A549 (cell line): ENCODE results near the gene SLC12A7. TPM values are rescaled to one million over a fixed set of nuclear protein-coding genes. Genes with fewer than 3 reads are reported as not detected.

Source experiments
- ATAC-seq, 2 experiments: fragments of 200-7000 bp in 1 of 2; fragments of >200 bp in 1 of 2; cut with Nextera tagmentation in 1 of 2; cut with Tn5 transposase in 1 of 2; 3 replicates each; pipeline versions ENCODE4 v1.8.0 to v1.9.1; 2018 to 2020; ENCODE audit warnings: mild to moderate bottlenecking in 1 of 2, moderate library complexity in 1 of 2
- CTCF ChIA-PET: fragments of 300-600 bp; sonication (Branson Sonifier 250); formaldehyde crosslinking; extraction: SDS; loops from one replicate; lab custom pipeline; 2021; ENCODE audit warnings: antibody characterized with exemption, inconsistent platforms; lab: Yijun Ruan, JAX
- POLR2A ChIA-PET: fragments of 350-600 bp; formaldehyde crosslinking; extraction: SDS; loops from one replicate; lab custom pipeline; 2021; ENCODE audit warnings: antibody characterized with exemption, inconsistent platforms; lab: Yijun Ruan, JAX
- DNase-seq, 2 experiments: peaks; one replicate each; pipeline versions ENCODE4 v3.0.0 to v3.0.0-alpha.2; 2011 to 2016; ENCODE audit warnings: low read depth in 1 of 2, low spot score in 1 of 2
- FAIRE-seq: peaks from 2 replicates; lab custom pipeline; 2011; peaks lifted over from hg19 to GRCh38; lab: Jason Lieb, UNC
- H3K27ac ChIP-seq, 2 experiments: fragments of >200 bp; sonication (Bioruptor Twin); formaldehyde crosslinking; 3 replicates each; pipeline ENCODE4 v1.5.1; 2016 to 2017
- H3K4me1 ChIP-seq: fragments of >200 bp; sonication (Bioruptor Twin); formaldehyde crosslinking; 3 replicates; pipeline ENCODE4 v1.6.1; 2016
- H3K4me2 ChIP-seq: fragments of >200 bp; sonication (Bioruptor Twin); formaldehyde crosslinking; 3 replicates; pipeline ENCODE4 v1.6.1; 2016
- H3K4me3 ChIP-seq: fragments of >200 bp; sonication (Bioruptor Twin); formaldehyde crosslinking; 3 replicates; pipeline ENCODE4 v1.5.1; 2016
- H3K9me3 ChIP-seq: fragments of >200 bp; sonication (Bioruptor Twin); formaldehyde crosslinking; 3 replicates; pipeline ENCODE4 v1.6.1; 2016
- CHD4 ChIP-seq: fragments of 200-600 bp; sonication (generic); IDR thresholded peaks from 2 replicates; pipeline ENCODE4 v1.6.1; 2016; ENCODE audit warnings: antibody characterized with exemption, mild to moderate bottlenecking, borderline replicate concordance
- CTCF ChIP-seq: fragments of >200 bp; sonication (Bioruptor Twin); formaldehyde crosslinking; IDR thresholded peaks from 3 replicates; pipeline ENCODE4 v1.5.1; 2016
- EP300 ChIP-seq, 2 experiments: fragments of >200 bp; sonication (Bioruptor Twin); formaldehyde crosslinking; IDR thresholded peaks; 2 replicates in 1 of 2; 3 replicates in 1 of 2; pipeline ENCODE4 v1.6.1; 2016 to 2017
- ESRRA ChIP-seq: fragments of 150-350 bp; IDR thresholded peaks from 2 replicates; pipeline ENCODE4 v1.6.1; 2014; ENCODE audit warnings: mild to moderate bottlenecking, low read length, borderline replicate concordance
- FOSL2 ChIP-seq, 2 experiments: fragments of 450-650 bp in 1 of 2; fragments of >200 bp in 1 of 2; sonication (Bioruptor Twin) in 1 of 2; formaldehyde crosslinking; IDR thresholded peaks; 2 replicates each; pipeline versions ENCODE4 v1.5.0 to v1.6.1; 2016 to 2020; ENCODE audit warnings: mild to moderate bottlenecking in 1 of 2, moderate library complexity in 1 of 2
- FOXS1 ChIP-seq: fragments of 250-450 bp; sonication (Bioruptor Pico); IDR thresholded peaks from 2 replicates; pipeline ENCODE4 v1.5.0; 2020; ENCODE audit warnings: mild to moderate bottlenecking, moderate library complexity
- HEYL ChIP-seq: fragments of 250-450 bp; sonication (Bioruptor Pico); IDR thresholded peaks from 2 replicates; pipeline ENCODE4 v1.8.0; 2021; ENCODE audit warnings: mild to moderate bottlenecking, moderate library complexity
- HOXB13 ChIP-seq: fragments of 250-450 bp; sonication (Bioruptor Pico); IDR thresholded peaks from 2 replicates; pipeline ENCODE4 v1.5.0; 2020; ENCODE audit warnings: low read depth, mild to moderate bottlenecking, moderate library complexity
- KDM1A ChIP-seq: fragments of 200-600 bp; sonication (generic); IDR thresholded peaks from 2 replicates; pipeline ENCODE4 v1.6.1; 2016; ENCODE audit warnings: low read depth, mild to moderate bottlenecking
- MAFK ChIP-seq: fragments of 450-650 bp; IDR thresholded peaks from 2 replicates; pipeline ENCODE4 v1.6.1; 2014; ENCODE audit not compliant: partially characterized antibody
- MYC ChIP-seq: IDR thresholded peaks from 2 replicates; pipeline ENCODE4 v1.6.1; 2012; ENCODE audit warnings: mild to moderate bottlenecking, inconsistent platforms, low read length, improper control_type of control experiment, borderline replicate concordance
- NFE2L2 ChIP-seq: fragments of 150-350 bp; conservative IDR thresholded peaks from 2 replicates; pipeline ENCODE4 v1.6.1; 2014; ENCODE audit warnings: low read length
- NR3C1 ChIP-seq: fragments of >200 bp; sonication (Bioruptor Twin); formaldehyde crosslinking; IDR thresholded peaks from 3 replicates; pipeline ENCODE4 v1.6.1; 2017
- PHF8 ChIP-seq: fragments of 200-600 bp; sonication (generic); IDR thresholded peaks from 2 replicates; pipeline ENCODE4 v1.6.1; 2016; ENCODE audit warnings: low read depth, mild to moderate bottlenecking, antibody characterized with exemption, moderate library complexity, borderline replicate concordance
- POLR2A ChIP-seq: IDR thresholded peaks from 2 replicates; pipeline ENCODE4 v1.6.1; 2012; ENCODE audit warnings: mild to moderate bottlenecking, low read length
- RAD21 ChIP-seq, 2 experiments: fragments of >200 bp in 1 of 2; sonication (Bioruptor Twin) in 1 of 2; formaldehyde crosslinking in 1 of 2; IDR thresholded peaks in 1 of 2; conservative IDR thresholded peaks in 1 of 2; 2 replicates in 1 of 2; 3 replicates in 1 of 2; pipeline ENCODE4 v1.6.1; 2012 to 2018; ENCODE audit warnings: inconsistent platforms in 1 of 2
- SREBF2 ChIP-seq: fragments of 450-650 bp; IDR thresholded peaks from 2 replicates; pipeline ENCODE4 v1.6.1; 2014; ENCODE audit warnings: mild to moderate bottlenecking, moderate library complexity
- USF2 ChIP-seq: fragments of 450-650 bp; IDR thresholded peaks from 2 replicates; pipeline ENCODE4 v1.6.1; 2014; ENCODE audit warnings: antibody characterized with exemption
- ZC3H11A ChIP-seq: fragments of 450-650 bp; IDR thresholded peaks from 2 replicates; pipeline ENCODE4 v1.6.1; 2014; ENCODE audit warnings: antibody characterized with exemption, mild to moderate bottlenecking
- WGBS: methylation state at CpG from one replicate; pipeline ENCODE4 v1.1.6; 2017; ENCODE audit errors: missing lambda C conversion rate; 5-methylcytosine and 5-hydroxymethylcytosine counted together
- polyA plus RNA-seq, 4 experiments: library from polyadenylated mRNA; depleted of rRNA in 3 of 4; stranded (reverse); fragments of >200 nt; fragmentation: RNase III in 1 of 4; extraction: RNeasy Plus Mini Kit Qiagen cat#74134 plus additional on column Dnase treatment in 1 of 4; gene quantifications; 2 replicates in 3 of 4; 3 replicates in 1 of 4; pipeline ENCODE4 v1.2.3, GENCODE V29; 2011 to 2017
- TF ChIP-seq, protein P1 (sequence below): fragments of >200 bp; sonication (Bioruptor Twin); formaldehyde crosslinking; IDR thresholded peaks from 2 replicates; pipeline ENCODE4 v1.6.1; 2016
- TF ChIP-seq, protein P2 (sequence below): fragments of 250-450 bp; sonication (Bioruptor Pico); IDR thresholded peaks from 2 replicates; pipeline ENCODE4 v1.5.0; 2021; ENCODE audit warnings: mild to moderate bottlenecking, moderate library complexity, borderline replicate concordance

SLC12A7 gene
- polyA plus RNA-seq, 2 of the 4 experiments (the other 2 are of a cell fraction): 11.2 to 22.5 TPM

GRCh38 chr5:1079486-1079885 is 32.4 kb downstream of the SLC12A7 start:
- FAIRE-seq (no peak), DNase-seq (no peak), ATAC-seq (no peak)
- TF ChIP-seq MYC: no peak
- no peak for TF ChIP-seq EP300 (IDR thresholded peaks at IDR 0.05)
- no peak for TF ChIP-seq FOSL2 (IDR thresholded peaks at IDR 0.05)
- TF ChIP-seq FOSL2 (CRISPR knock-in tag; IDR thresholded peaks at IDR 0.05): no peak
- no peak overlapping the region for H3K27ac ChIP-seq
- no peak overlapping the region for H3K4me2 ChIP-seq
- H3K4me1 ChIP-seq: no peaks in the 10 kb centered on the region
- H3K9me3 ChIP-seq: no peaks in the 10 kb centered on the region
- no peak overlapping the region for H3K4me3 ChIP-seq
- CTCF ChIA-PET: no interaction called here
- WGBS: 96% methylated on average over 18 of the region's 18 CpGs
- POLR2A ChIA-PET: no interaction called here

DNA sequence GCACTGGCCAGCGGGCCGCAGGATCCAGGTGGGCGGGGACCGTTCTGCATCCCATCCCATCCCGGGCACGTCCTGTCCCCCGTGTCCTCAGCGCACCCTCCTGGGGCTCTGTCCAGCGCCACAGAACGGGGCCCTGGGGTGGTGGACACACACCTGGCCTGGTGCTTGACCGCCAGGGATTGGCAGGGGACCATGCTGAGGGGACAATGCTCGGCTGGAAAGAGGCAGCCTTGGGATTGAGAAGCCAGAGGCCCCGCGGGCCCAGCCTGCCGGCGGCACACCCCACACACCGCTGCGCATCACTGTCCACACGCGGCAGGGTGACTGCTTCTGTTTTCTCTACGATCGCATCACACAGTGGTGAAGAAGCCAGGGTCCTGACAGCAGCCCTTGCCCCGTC is 33.0 kb downstream of the SLC12A7 start:
- no peak for TF ChIP-seq CTCF
- no peak for TF ChIP-seq FOXS1
- TF ChIP-seq, protein P1, sequence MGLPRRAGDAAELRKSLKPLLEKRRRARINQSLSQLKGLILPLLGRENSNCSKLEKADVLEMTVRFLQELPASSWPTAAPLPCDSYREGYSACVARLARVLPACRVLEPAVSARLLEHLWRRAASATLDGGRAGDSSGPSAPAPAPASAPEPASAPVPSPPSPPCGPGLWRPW: no peak
- TF ChIP-seq FOSL2 (IDR thresholded peaks at IDR 0.05): no peak
- no peak for TF ChIP-seq FOSL2 (CRISPR knock-in tag; IDR thresholded peaks at IDR 0.05)
- TF ChIP-seq CHD4: no peak
- H3K4me3 ChIP-seq: no peak overlapping the region
- ATAC-seq (no peak), DNase-seq (no peak), FAIRE-seq (no peak)
- POLR2A ChIA-PET: no interaction called here
- H3K27ac ChIP-seq: no peak overlapping the region
- CTCF ChIA-PET: no interaction called here
- no peak overlapping the region for H3K4me2 ChIP-seq
- no peaks in the 10 kb centered on the region for H3K9me3 ChIP-seq
- H3K4me1 ChIP-seq: no peaks in the 10 kb centered on the region
- 98% methylated on average over 13 of the region's 23 CpGs for WGBS

DNA sequence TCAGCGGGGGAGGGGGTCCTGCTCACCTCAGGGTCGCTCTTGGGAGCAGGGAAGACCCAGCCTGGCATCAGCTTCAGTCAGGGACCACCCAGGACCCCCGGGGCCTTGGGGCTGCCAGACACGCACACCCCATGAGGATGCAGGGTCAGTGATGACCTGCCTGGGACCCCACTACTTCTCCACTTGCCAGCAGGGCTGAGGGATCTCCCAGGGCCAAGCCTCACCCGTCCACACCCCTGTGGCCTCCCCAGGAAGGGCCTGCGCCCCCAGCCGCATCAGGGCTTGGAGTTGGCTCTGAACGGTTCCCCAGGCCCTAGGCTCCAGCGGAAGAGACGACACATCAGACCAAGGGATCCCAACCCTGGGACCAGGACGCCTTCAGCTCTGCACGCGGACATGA is 33.7 kb downstream of the SLC12A7 start:
- CTCF ChIA-PET: interaction anchor here (1.8 kb wide), 1 partner anchor 89 kb away, joined by 5 read pairs; no protein-coding TSS in a partner anchor

GRCh38 chr5:1077491-1078020 is 34.3 kb downstream of the SLC12A7 start:
- ChIA-PET POLR2A (no interaction called here), CTCF (interaction anchor here (0.7 to 1.8 kb wide), 2 partner anchors 90 to 95 kb away, joined by 3 to 5 read pairs; no protein-coding TSS in a partner anchor)
- DNase-seq (no peak), ATAC-seq (no peak), FAIRE-seq (no peak)
- Histone ChIP-seq H3K9me3 (no peaks in the 10 kb centered on the region), H3K27ac (no peak overlapping the region), H3K4me2 (no peak overlapping the region), H3K4me1 (no peaks in the 10 kb centered on the region), H3K4me3 (no peak overlapping the region)
- TF ChIP-seq, protein P2, sequence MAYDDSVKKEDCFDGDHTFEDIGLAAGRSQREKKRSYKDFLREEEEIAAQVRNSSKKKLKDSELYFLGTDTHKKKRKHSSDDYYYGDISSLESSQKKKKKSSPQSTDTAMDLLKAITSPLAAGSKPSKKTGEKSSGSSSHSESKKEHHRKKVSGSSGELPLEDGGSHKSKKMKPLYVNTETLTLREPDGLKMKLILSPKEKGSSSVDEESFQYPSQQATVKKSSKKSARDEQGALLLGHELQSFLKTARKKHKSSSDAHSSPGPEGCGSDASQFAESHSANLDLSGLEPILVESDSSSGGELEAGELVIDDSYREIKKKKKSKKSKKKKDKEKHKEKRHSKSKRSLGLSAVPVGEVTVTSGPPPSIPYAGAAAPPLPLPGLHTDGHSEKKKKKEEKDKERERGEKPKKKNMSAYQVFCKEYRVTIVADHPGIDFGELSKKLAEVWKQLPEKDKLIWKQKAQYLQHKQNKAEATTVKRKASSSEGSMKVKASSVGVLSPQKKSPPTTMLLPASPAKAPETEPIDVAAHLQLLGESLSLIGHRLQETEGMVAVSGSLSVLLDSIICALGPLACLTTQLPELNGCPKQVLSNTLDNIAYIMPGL (CRISPR knock-in tag): no peak
- TF ChIP-seq ZC3H11A (no peak), PHF8 (no peak), POLR2A (no peak), RAD21 (conservative IDR thresholded peaks at IDR 0.05 in 1 of 2, IDR thresholded peaks at IDR 0.05 in 1 of 2) (no peak), MYC (no peak), USF2 (no peak), NFE2L2 (no peak), KDM1A (no peak), HOXB13 (no peak)
- WGBS: 94% methylated on average over 27 of the region's 27 CpGs

More for the DNA sequence above, 33.7 kb downstream of the SLC12A7 start:
- DNase-seq (no peak), FAIRE-seq (no peak)
- no peak overlapping the region for H3K27ac ChIP-seq
- 87% methylated on average over 4 of the region's 13 CpGs for WGBS
- POLR2A ChIA-PET: no interaction called here
- no peaks in the 10 kb centered on the region for H3K9me3 ChIP-seq
- H3K4me1 ChIP-seq: no peaks in the 10 kb centered on the region
- H3K4me2 ChIP-seq: no peak overlapping the region
- H3K4me3 ChIP-seq: no peak overlapping the region
- no peak for TF ChIP-seq HEYL
- TF ChIP-seq ZC3H11A: no peak
- TF ChIP-seq, protein P2 (CRISPR knock-in tag): no peak
- TF ChIP-seq SREBF2: no peak
- no peak for TF ChIP-seq ESRRA
- no peak for TF ChIP-seq NR3C1
- no peak for TF ChIP-seq MAFK
- TF ChIP-seq, all 56 proteins: peak for 0
- ATAC-seq: no peak
